ENCODE results near the gene ZNF746. TPM values are rescaled to one million over a fixed set of nuclear protein-coding genes. Genes with fewer than 3 reads are reported as not detected.

ZNF746 gene
- polyA plus RNA-seq (2012; ENCODE audit: low read depth, missing spikeins), result 5.5 TPM

- DNase-seq (ENCODE audit: insufficient read length, low spot score) (peak; percentile 97), FAIRE-seq (peak; percentile 63)
- peak; percentile 40 for TF ChIP-seq PAX5 (IDR thresholded peaks at IDR 0.05; ENCODE audit: insufficient read depth, low read length, severe bottlenecking)
- TF ChIP-seq POU2F2 (IDR thresholded peaks at IDR 0.05; ENCODE audit: low read depth, low read length), result peak; percentile 29; the same call in 1 of the 2 replicates
- no peak for TF ChIP-seq TAF1 (IDR thresholded peaks at IDR 0.05; ENCODE audit: low read depth, low read length)
Measured at GRCh38 chr7:149497467-149498261, at the start of gene ZNF746. TSS of gene ZNF746 (minus strand) at chr7:149497809. CDS start at chr7:149497536, 273 bp downstream.

GRCh38 chr7:149547126-149547525 is 49.5 kb upstream of the ZNF746 start:
- TF ChIP-seq POU2F2 (IDR thresholded peaks at IDR 0.05; ENCODE audit: low read depth, low read length) (no peak), POLR2A (IDR thresholded peaks at IDR 0.05; ENCODE audit: low read depth, low read length) (no peak), PAX5 (IDR thresholded peaks at IDR 0.05; ENCODE audit: insufficient read depth, low read length, severe bottlenecking) (no peak), SPI1 (IDR thresholded peaks at IDR 0.05; ENCODE audit: low read depth, low read length) (no peak), POLR2AphosphoS5 (IDR thresholded peaks at IDR 0.05; ENCODE audit: low read depth, low read length) (no peak), TAF1 (IDR thresholded peaks at IDR 0.05; ENCODE audit: low read depth, low read length) (no peak)
- DNase-seq (ENCODE audit: insufficient read length, low spot score) (no peak), FAIRE-seq (no peak)

GRCh38 chr7:149546331-149546730 is 48.7 kb upstream of the ZNF746 start:
- DNase-seq (ENCODE audit: insufficient read length, low spot score) (no peak), FAIRE-seq (no peak)
- TF ChIP-seq SPI1 (IDR thresholded peaks at IDR 0.05; ENCODE audit: low read depth, low read length) (no peak), POLR2A (IDR thresholded peaks at IDR 0.05; ENCODE audit: low read depth, low read length) (no peak), PAX5 (IDR thresholded peaks at IDR 0.05; ENCODE audit: insufficient read depth, low read length, severe bottlenecking) (no peak), POLR2AphosphoS5 (IDR thresholded peaks at IDR 0.05; ENCODE audit: low read depth, low read length) (no peak), POU2F2 (IDR thresholded peaks at IDR 0.05; ENCODE audit: low read depth, low read length) (no peak), TAF1 (IDR thresholded peaks at IDR 0.05; ENCODE audit: low read depth, low read length) (no peak)

GRCh38 chr7:149544028-149544427 is 46.4 kb upstream of the ZNF746 start:
- DNase-seq (ENCODE audit: insufficient read length, low spot score), result no peak
- TF ChIP-seq SPI1 (IDR thresholded peaks at IDR 0.05; ENCODE audit: low read depth, low read length) (no peak), TAF1 (IDR thresholded peaks at IDR 0.05; ENCODE audit: low read depth, low read length) (no peak), PAX5 (IDR thresholded peaks at IDR 0.05; ENCODE audit: insufficient read depth, low read length, severe bottlenecking) (no peak), POLR2A (IDR thresholded peaks at IDR 0.05; ENCODE audit: low read depth, low read length) (no peak), POU2F2 (IDR thresholded peaks at IDR 0.05; ENCODE audit: low read depth, low read length) (no peak), POLR2AphosphoS5 (IDR thresholded peaks at IDR 0.05; ENCODE audit: low read depth, low read length) (no peak)

GRCh38 chr7:149532654-149533053 is 35.0 kb upstream of the ZNF746 start:
- TF ChIP-seq TAF1 (IDR thresholded peaks at IDR 0.05; ENCODE audit: low read depth, low read length) (no peak), SPI1 (IDR thresholded peaks at IDR 0.05; ENCODE audit: low read depth, low read length) (no peak), POU2F2 (IDR thresholded peaks at IDR 0.05; ENCODE audit: low read depth, low read length) (no peak), POLR2AphosphoS5 (IDR thresholded peaks at IDR 0.05; ENCODE audit: low read depth, low read length) (no peak), POLR2A (IDR thresholded peaks at IDR 0.05; ENCODE audit: low read depth, low read length) (no peak), PAX5 (IDR thresholded peaks at IDR 0.05; ENCODE audit: insufficient read depth, low read length, severe bottlenecking) (no peak)
- no peak for FAIRE-seq
- no peak for DNase-seq (ENCODE audit: insufficient read length, low spot score)

More at GRCh38 chr7:149544028-149544427, 46.4 kb upstream of the ZNF746 start:
- FAIRE-seq, result no peak

GRCh38 chr7:149529136-149529718 is 31.6 kb upstream of the ZNF746 start:
- FAIRE-seq, result no peak
- no peak for DNase-seq (ENCODE audit: insufficient read length, low spot score)
- no peak for TF ChIP-seq SPI1 (IDR thresholded peaks at IDR 0.05; ENCODE audit: low read depth, low read length)
- no peak for TF ChIP-seq PAX5 (IDR thresholded peaks at IDR 0.05; ENCODE audit: insufficient read depth, low read length, severe bottlenecking)
- TF ChIP-seq POLR2A (IDR thresholded peaks at IDR 0.05; ENCODE audit: low read depth, low read length), result no peak
- no peak for TF ChIP-seq TAF1 (IDR thresholded peaks at IDR 0.05; ENCODE audit: low read depth, low read length)
- TF ChIP-seq POLR2AphosphoS5 (IDR thresholded peaks at IDR 0.05; ENCODE audit: low read depth, low read length), result no peak
- TF ChIP-seq POU2F2 (IDR thresholded peaks at IDR 0.05; ENCODE audit: low read depth, low read length), result no peak

- FAIRE-seq, result no peak
- no peak for TF ChIP-seq POU2F2 (IDR thresholded peaks at IDR 0.05; ENCODE audit: low read depth, low read length)
Measured at GRCh38 chr7:149527414-149527813, 29.8 kb upstream of the ZNF746 start.

GRCh38 chr7:149525280-149525679 is 27.7 kb upstream of the ZNF746 start:
- FAIRE-seq (no peak), DNase-seq (ENCODE audit: insufficient read length, low spot score) (no peak)
- no peak for TF ChIP-seq POLR2A (IDR thresholded peaks at IDR 0.05; ENCODE audit: low read depth, low read length)

More at GRCh38 chr7:149527414-149527813, 29.8 kb upstream of the ZNF746 start:
- no peak for DNase-seq (ENCODE audit: insufficient read length, low spot score)

- DNase-seq (ENCODE audit: insufficient read length, low spot score) (no peak), FAIRE-seq (no peak)
- no peak for TF ChIP-seq PAX5 (IDR thresholded peaks at IDR 0.05; ENCODE audit: insufficient read depth, low read length, severe bottlenecking)
- TF ChIP-seq POU2F2 (IDR thresholded peaks at IDR 0.05; ENCODE audit: low read depth, low read length), result no peak
- TF ChIP-seq POLR2A (IDR thresholded peaks at IDR 0.05; ENCODE audit: low read depth, low read length), result no peak
- TF ChIP-seq POLR2AphosphoS5 (IDR thresholded peaks at IDR 0.05; ENCODE audit: low read depth, low read length), result no peak
- TF ChIP-seq SPI1 (IDR thresholded peaks at IDR 0.05; ENCODE audit: low read depth, low read length), result no peak
- no peak for TF ChIP-seq TAF1 (IDR thresholded peaks at IDR 0.05; ENCODE audit: low read depth, low read length)
Measured at GRCh38 chr7:149524394-149524793, 26.8 kb upstream of the ZNF746 start.

GRCh38 chr7:149510248-149510647 is 12.6 kb upstream of the ZNF746 start:
- DNase-seq (ENCODE audit: insufficient read length, low spot score), result no peak
- FAIRE-seq, result no peak
- TF ChIP-seq TAF1 (IDR thresholded peaks at IDR 0.05; ENCODE audit: low read depth, low read length) (no peak), PAX5 (IDR thresholded peaks at IDR 0.05; ENCODE audit: insufficient read depth, low read length, severe bottlenecking) (no peak), POLR2A (IDR thresholded peaks at IDR 0.05; ENCODE audit: low read depth, low read length) (no peak), POU2F2 (IDR thresholded peaks at IDR 0.05; ENCODE audit: low read depth, low read length) (no peak), POLR2AphosphoS5 (IDR thresholded peaks at IDR 0.05; ENCODE audit: low read depth, low read length) (no peak), SPI1 (IDR thresholded peaks at IDR 0.05; ENCODE audit: low read depth, low read length) (no peak)

All from GM12891 (cell line).